Nasal cavity respiratory epithelium epithelial cell of viscerocranial mucosa (primary cell): Measurements from ENCODE around the gene ARMC10. TPM values are rescaled to one million over a fixed set of nuclear protein-coding genes. Genes with fewer than 3 reads are reported as not detected.

Experiments used
- total RNA-seq: library from RNA; depleted of rRNA; stranded (reverse); fragments of >200 nt; gene quantifications from 2 replicates; pipeline ENCODE4 v1.2.3, GENCODE V29; 2014

Gene ARMC10
- total RNA-seq = 51.6 and 53.7 TPM in 2 replicates

GRCh38 chr7:103074519-103075336 lies at the start of gene ARMC10, which contains the start of gene FBXL13:
Gene ARMC10 (plus strand): TSS chr7:103075140. CDS start chr7:103075273, 133 bp downstream.
Gene FBXL13 (minus strand): TSS chr7:103074796.

Other genes with a start within 250 kb of the ARMC10 start
- gene LRRC17, start 162.1 kb upstream of the ARMC10 start, total RNA-seq = 0.28 and 0.68 TPM in 2 replicates
- 0.34 and 0.36 TPM in 2 replicates for gene FBXL13, start 344 bp upstream of the ARMC10 start, total RNA-seq
- gene NAPEPLD, start 74.0 kb downstream of the ARMC10 start, total RNA-seq = 2.7 and 10.4 TPM in 2 replicates
- 34.9 and 42.9 TPM in 2 replicates for gene PMPCB, start 222.3 kb downstream of the ARMC10 start, total RNA-seq